Heart left ventricle (tissue), 13 donors: ENCODE measurements around the gene SCO1.

ENCODE experiments used
- CTCF ChIP-seq, 12 donors: fragments of 200-600 bp; sonication (generic) in 4 of 12; IDR thresholded peaks; one replicate each; pipeline versions ENCODE4 v1.5.0 to v1.8.0; 2018 to 2022; ENCODE audit warnings: antibody characterized with exemption in 12 of 12, mild to moderate bottlenecking in 5 of 12
- POLR2A ChIP-seq, 2 donors: fragments of 450-650 bp; IDR thresholded peaks; one replicate each; pipeline ENCODE4 v1.6.1; 2017; ENCODE audit warnings: antibody characterized with exemption in 2 of 2, mild to moderate bottlenecking in 2 of 2, moderate library complexity in 2 of 2
- donor health status: ischemic (EF 13 %, LVEDD 7.1; RV severe dilation, severe dysfunction).
- donor health status: DM: no; HTN: yes; CAD: no.
- donor health status: DM: no; HTN: no; CAD: no.
- donor health status: ischemic (EF 25% LVEDD 6.9; RV normal size, moderate dysfunction).
- donor health status: ischemic (EF 25% LVEDD 5.7; RV mildly dilated, moderate dysfunction).
- donor health status: ischemic (EF 35%, LVEDD 5.7; RV mildly dilated, moderate dysfunction).
- donor health status: nonischemic (EF 11% LVEDD 7.7; RV severe dilation, severe dysfunction).
- donor health status: DM: yes; HTN: yes; CAD: no.
- donor health status: PGD.
- donor health status: ischemic (EF 29% LVEDD 5.4; RV normal size, mild dysfunction).
- donor health status: nonischemic (EF 23%, LVEDD 6.1; RV moderate dilation, normal function).

GRCh38 chr17:10638151-10638550, 59.2 kb downstream of the SCO1 start:
- TF ChIP-seq CTCF (IDR thresholded peaks at IDR 0.05) = no peak
- TF ChIP-seq POLR2A (IDR thresholded peaks at IDR 0.05) = no peak
